Lower lobe of right lung (tissue), 2 donors: Measurements from ENCODE around the gene CSNK1D. TPM values are rescaled to one million over a fixed set of nuclear protein-coding genes. Genes with fewer than 3 reads are reported as not detected.

Source experiments
- ATAC-seq, 2 donors: fragments of 200-7000 bp; cut with Tn5 transposase; one replicate each; pipeline ENCODE4 v1.9.1; 2020 to 2022; ENCODE audit warnings: mild to moderate bottlenecking in 2 of 2, moderate library complexity in 2 of 2
- DNase-seq: peaks from one replicate; pipeline ENCODE4 v3.0.0-alpha.2; 2020
- H3K27ac ChIP-seq: fragments of 200-600 bp; one replicate; pipeline ENCODE4 v1.8.0; 2022
- H3K27me3 ChIP-seq: fragments of 200-600 bp; one replicate; pipeline ENCODE4 v1.8.0; 2022; ENCODE audit warnings: low read depth
- H3K36me3 ChIP-seq: fragments of 200-600 bp; one replicate; pipeline ENCODE4 v1.8.0; 2022; ENCODE audit warnings: mild to moderate bottlenecking
- H3K4me1 ChIP-seq: fragments of 200-600 bp; one replicate; pipeline ENCODE4 v1.8.0; 2022
- H3K4me3 ChIP-seq: fragments of 200-600 bp; one replicate; pipeline ENCODE4 v1.8.0; 2022; ENCODE audit warnings: mild to moderate bottlenecking
- H3K9me3 ChIP-seq: fragments of 200-600 bp; one replicate; pipeline ENCODE4 v1.8.0; 2022
- intact Hi-C: fragments of 100-400 bp; cut with DNase I; formaldehyde crosslinking; loops from one replicate; pipeline ENCODE4 v1.11.0; 2022
- total RNA-seq: library from RNA; stranded (reverse); fragmentation: NEBNext Ultra II Directional; extraction: Animal tissue kit (Norgen Biotek cat#: 25700); gene quantifications from one replicate; pipeline ENCODE4 v1.2.1, GENCODE V29; 2021
- TF ChIP-seq, protein P1 (sequence below): fragments of 200-600 bp; IDR thresholded peaks from one replicate; pipeline ENCODE4 v1.8.0; 2022; ENCODE audit warnings: antibody characterized with exemption, mild to moderate bottlenecking
- donor health status: DM: no; HTN: yes; CAD: no; lungs with severe emphysema.

Gene CSNK1D
- total RNA-seq, 1 donor from 2014 or later: 146 TPM

DNA sequence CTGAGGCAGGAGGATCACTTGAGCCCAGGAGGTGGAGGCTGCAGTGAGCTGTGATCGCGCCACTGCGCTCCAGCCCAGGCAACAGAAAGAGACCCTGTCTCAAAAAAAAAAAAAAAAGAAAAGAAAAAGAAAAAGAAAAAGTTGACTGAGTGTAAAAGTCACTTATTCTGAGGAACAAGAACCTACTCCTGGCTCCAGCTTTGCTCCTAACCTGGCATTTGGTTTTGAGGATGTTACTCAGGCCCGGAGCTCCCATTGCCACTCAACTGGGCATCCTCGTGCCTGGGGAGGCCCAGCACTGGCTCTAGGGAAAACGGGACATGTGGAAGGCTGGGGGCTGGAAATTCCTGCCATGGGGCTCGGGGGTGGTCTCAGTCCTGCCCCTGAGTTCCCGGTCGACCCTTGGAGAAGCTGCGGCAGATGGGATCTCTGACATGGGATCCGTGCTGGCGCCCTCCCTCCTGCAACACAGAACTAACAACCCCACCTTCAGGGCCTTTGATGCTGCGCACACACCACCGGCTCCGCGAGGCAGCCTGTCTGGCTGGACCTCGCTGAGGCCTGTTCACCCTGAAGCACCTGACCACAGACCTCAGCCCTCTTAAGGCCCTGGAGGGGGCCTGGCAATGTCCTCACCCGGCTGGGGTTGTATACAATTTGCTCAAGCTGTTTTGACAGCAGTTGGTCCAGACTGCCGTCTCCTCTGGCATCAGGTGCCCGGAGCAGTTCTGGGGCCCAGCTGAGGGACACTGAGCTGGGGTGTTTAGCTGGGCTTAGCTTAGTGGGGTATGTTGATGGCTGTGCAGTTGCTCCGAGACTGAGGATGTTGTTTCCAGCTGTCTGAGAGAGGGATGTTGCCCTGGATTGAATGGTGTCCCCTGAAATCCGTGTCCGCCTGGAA, 31.6 kb upstream of the CSNK1D start:
- intact Hi-C loops: no loop called here
- ATAC-seq (no peak), DNase-seq (no peak)
- TF ChIP-seq, protein P1, sequence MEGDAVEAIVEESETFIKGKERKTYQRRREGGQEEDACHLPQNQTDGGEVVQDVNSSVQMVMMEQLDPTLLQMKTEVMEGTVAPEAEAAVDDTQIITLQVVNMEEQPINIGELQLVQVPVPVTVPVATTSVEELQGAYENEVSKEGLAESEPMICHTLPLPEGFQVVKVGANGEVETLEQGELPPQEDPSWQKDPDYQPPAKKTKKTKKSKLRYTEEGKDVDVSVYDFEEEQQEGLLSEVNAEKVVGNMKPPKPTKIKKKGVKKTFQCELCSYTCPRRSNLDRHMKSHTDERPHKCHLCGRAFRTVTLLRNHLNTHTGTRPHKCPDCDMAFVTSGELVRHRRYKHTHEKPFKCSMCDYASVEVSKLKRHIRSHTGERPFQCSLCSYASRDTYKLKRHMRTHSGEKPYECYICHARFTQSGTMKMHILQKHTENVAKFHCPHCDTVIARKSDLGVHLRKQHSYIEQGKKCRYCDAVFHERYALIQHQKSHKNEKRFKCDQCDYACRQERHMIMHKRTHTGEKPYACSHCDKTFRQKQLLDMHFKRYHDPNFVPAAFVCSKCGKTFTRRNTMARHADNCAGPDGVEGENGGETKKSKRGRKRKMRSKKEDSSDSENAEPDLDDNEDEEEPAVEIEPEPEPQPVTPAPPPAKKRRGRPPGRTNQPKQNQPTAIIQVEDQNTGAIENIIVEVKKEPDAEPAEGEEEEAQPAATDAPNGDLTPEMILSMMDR: no peak
- H3K27me3 ChIP-seq: no peaks in the 10 kb centered on the region
- no peak overlapping the region for H3K27ac ChIP-seq
- peaks cover 16% of the 10 kb centered on the region for H3K4me1 ChIP-seq
- H3K9me3 ChIP-seq: no peaks in the 10 kb centered on the region
- no peak overlapping the region for H3K4me3 ChIP-seq
- H3K36me3 ChIP-seq: no peaks in the 10 kb centered on the region

DNA sequence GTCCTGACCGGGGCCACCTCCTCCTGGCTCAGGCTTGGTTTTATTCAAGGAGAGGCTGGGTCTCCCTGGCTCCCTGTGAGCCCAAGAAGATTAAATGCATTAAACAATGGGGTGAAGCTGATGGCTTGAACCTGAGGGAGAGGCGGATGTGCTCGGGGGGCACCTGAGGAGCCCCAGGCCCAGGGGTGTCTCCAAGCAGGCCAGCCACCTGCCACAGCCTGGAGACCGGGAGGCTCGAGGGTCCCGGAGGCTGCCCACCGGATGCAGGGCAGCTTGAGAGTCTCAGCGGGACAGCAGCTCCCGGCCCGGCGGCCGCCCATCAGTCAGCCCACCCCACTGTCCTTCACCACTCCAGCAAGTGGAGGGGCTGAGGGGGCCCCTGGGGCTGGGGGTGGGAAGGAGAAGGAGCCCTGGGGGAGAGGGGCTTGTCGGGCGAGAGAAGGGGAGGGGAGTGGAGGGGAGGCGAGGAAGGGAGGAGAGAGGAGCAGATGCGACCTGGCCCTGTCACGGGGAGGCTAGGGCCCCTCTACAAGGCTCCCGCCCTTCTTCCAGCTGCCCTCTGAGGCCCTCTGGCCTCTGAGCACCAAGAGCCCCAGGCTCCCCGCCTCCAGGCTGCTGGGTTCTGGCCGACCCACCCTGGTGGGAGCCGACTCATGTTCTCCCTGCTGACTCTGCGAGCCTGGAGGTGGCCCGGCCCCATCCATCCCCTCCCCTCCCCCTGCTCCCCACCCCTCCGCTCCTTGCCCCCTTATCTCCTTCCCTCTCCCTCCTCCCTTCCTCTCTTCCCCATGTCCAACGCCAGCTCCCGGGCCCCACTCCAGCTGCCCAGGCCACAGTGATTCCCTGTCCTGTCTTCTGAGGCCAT, 30.7 kb upstream of the CSNK1D start:
- no peak for DNase-seq
- Histone ChIP-seq H3K36me3 (no peaks in the 10 kb centered on the region), H3K4me3 (no peak overlapping the region), H3K4me1 (peaks cover 16% of the 10 kb centered on the region), H3K27ac (no peak overlapping the region), H3K27me3 (no peaks in the 10 kb centered on the region), H3K9me3 (no peaks in the 10 kb centered on the region)
- TF ChIP-seq, protein P1: no peak
- intact Hi-C loops: no loop called here
- no peak for ATAC-seq

DNA sequence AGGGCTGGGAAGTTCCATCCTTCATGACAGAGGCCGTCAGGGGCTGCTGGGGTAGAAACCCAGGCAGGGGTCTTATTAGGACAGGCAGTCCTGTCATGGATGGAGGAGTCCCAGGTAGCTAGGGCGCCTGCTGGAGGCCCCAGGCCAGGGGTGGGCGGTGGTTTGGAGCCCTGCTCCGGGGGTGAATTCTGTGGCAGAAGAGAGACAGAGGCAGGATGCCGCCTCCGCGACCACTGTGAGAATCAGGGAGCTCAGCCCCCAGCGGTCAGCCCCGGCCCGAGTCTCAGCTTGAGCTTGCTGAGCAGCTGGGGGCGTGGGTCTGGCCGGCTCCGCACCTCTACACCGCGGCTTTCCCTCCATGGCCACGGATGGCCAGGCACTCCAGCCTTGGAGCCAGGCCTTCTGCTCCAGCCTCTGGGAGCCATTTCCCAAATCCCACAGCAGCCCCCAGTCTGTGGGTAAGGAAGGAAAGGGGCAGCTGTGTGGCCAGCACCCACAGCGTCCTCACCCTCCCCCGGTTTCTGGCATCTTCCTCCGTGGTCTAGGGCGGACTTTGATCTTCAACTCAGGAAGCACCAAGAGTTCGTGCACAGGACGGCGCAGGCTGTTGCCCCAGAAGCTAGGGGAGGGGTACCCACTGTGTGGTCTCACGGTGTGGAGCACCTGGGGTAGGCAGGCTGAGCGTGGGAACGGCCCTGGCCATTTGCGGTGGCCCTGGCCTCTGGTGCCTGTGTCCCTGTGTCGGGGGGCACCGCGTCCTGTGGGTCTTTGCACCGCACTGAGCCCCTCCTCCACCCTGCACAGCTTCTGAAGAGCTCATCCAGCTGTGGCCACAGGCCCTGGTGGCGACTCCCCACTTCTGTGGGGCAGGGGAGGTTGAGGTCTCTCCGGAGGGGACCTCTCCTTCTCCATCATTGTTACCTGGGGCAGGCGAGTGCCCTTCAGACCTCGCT, 29.8 kb upstream of the CSNK1D start:
- intact Hi-C loops: no loop called here
- ATAC-seq (no peak), DNase-seq (no peak)
- no peak overlapping the region for H3K4me3 ChIP-seq
- H3K27me3 ChIP-seq: no peaks in the 10 kb centered on the region
- H3K4me1 ChIP-seq: peaks cover 25% of the 10 kb centered on the region
- H3K36me3 ChIP-seq: no peaks in the 10 kb centered on the region
- TF ChIP-seq, protein P1: no peak
- no peak overlapping the region for H3K27ac ChIP-seq
- H3K9me3 ChIP-seq: no peaks in the 10 kb centered on the region

DNA sequence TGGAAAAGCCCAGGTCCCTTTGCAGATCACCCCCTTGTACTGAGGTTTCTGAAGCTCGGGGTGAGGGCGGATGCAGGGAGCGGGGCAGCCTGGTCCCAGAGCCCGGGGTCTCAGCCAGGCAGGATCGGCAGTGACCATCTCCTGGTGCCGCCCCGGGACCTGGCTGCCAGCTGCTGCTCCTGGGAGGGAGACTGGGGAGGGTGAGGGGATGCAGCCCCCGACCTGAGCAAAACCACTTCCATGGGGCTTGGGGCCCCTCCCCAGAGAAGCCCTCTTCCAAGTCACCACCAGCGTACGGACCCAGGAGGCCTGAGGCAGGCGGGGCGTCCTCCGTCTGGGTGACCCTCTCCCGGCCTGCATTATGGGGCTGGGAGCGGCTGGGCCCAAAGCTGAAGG, 29.1 kb upstream of the CSNK1D start:
- Histone ChIP-seq H3K4me3 (no peak overlapping the region), H3K9me3 (no peaks in the 10 kb centered on the region), H3K27ac (no peak overlapping the region), H3K4me1 (peaks cover 30% of the 10 kb centered on the region), H3K36me3 (no peaks in the 10 kb centered on the region), H3K27me3 (no peaks in the 10 kb centered on the region)
- DNase-seq (no peak), ATAC-seq (no peak)
- TF ChIP-seq, protein P1: no peak
- intact Hi-C loops: no loop called here
